ENCODE data around the gene MRPL37.

The MRPL37 gene

GRCh38 chr1:54172614-54173599 lies 27.1 kb upstream of the MRPL37 start:
- H3K4me2 ChIP-seq (ENCODE audit: low read length), result no peak overlapping the region
- H3K9me2 ChIP-seq (replicated peaks; ENCODE audit: control insufficient read depth, low read length), result no peaks in the 10 kb centered on the region
- no peaks in the 10 kb centered on the region for H3K27me3 ChIP-seq (ENCODE audit: control insufficient read depth, low read length)
- no peaks in the 10 kb centered on the region for H3K36me3 ChIP-seq (ENCODE audit: control insufficient read depth, low read length)
- H3F3A ChIP-seq (ENCODE audit: control insufficient read depth, insufficient read depth), result no peaks in the 10 kb centered on the region
- no peaks in the 10 kb centered on the region for H3K9me3 ChIP-seq (ENCODE audit: control insufficient read depth, insufficient read depth, low read length)
- H3K4me1 ChIP-seq (ENCODE audit: control insufficient read depth, low read length), result no peaks in the 10 kb centered on the region
- H3K79me2 ChIP-seq (ENCODE audit: control insufficient read depth, low read length), result no peaks in the 10 kb centered on the region
- H3K4me3 ChIP-seq (ENCODE audit: low read length), result no peak overlapping the region
- TF ChIP-seq CTCF (IDR thresholded peaks at IDR 0.05; ENCODE audit: low read depth, low read length, poor library complexity, severe bottlenecking), result no peak
- no peak for TF ChIP-seq EZH2phosphoT487 (IDR thresholded peaks at IDR 0.05; ENCODE audit: borderline replicate concordance, low read length)
- no peak overlapping the region for H3K27ac ChIP-seq (ENCODE audit: low read depth, low read length)
- no peaks in the 10 kb centered on the region for H4K20me1 ChIP-seq (ENCODE audit: control insufficient read depth, insufficient read depth, low read depth, low read length)

- Histone ChIP-seq H3K9me3 (ENCODE audit: control insufficient read depth, insufficient read depth, low read length) (no peaks in the 10 kb centered on the region), H3F3A (ENCODE audit: control insufficient read depth, insufficient read depth) (no peaks in the 10 kb centered on the region), H3K27ac (ENCODE audit: low read depth, low read length) (no peak overlapping the region), H3K79me2 (ENCODE audit: control insufficient read depth, low read length) (no peaks in the 10 kb centered on the region), H3K36me3 (ENCODE audit: control insufficient read depth, low read length) (no peaks in the 10 kb centered on the region), H3K4me1 (ENCODE audit: control insufficient read depth, low read length) (no peaks in the 10 kb centered on the region), H3K27me3 (ENCODE audit: control insufficient read depth, low read length) (no peaks in the 10 kb centered on the region), H3K4me3 (ENCODE audit: low read length) (no peak overlapping the region), H3K4me2 (ENCODE audit: low read length) (no peak overlapping the region), H3K9me2 (replicated peaks; ENCODE audit: control insufficient read depth, low read length) (no peaks in the 10 kb centered on the region), H4K20me1 (ENCODE audit: control insufficient read depth, insufficient read depth, low read depth, low read length) (no peaks in the 10 kb centered on the region)
- TF ChIP-seq EZH2phosphoT487 (IDR thresholded peaks at IDR 0.05; ENCODE audit: borderline replicate concordance, low read length) (no peak), CTCF (IDR thresholded peaks at IDR 0.05; ENCODE audit: low read depth, low read length, poor library complexity, severe bottlenecking) (no peak)
Measured at GRCh38 chr1:54173681-54174080, 26.3 kb upstream of the MRPL37 start.

GRCh38 chr1:54174106-54174505 lies 25.9 kb upstream of the MRPL37 start:
- H3K4me2 ChIP-seq (ENCODE audit: low read length), result no peak overlapping the region
- no peaks in the 10 kb centered on the region for H3K36me3 ChIP-seq (ENCODE audit: control insufficient read depth, low read length)
- no peaks in the 10 kb centered on the region for H3K79me2 ChIP-seq (ENCODE audit: control insufficient read depth, low read length)
- H3K9me2 ChIP-seq (replicated peaks; ENCODE audit: control insufficient read depth, low read length), result no peaks in the 10 kb centered on the region
- H3K4me3 ChIP-seq (ENCODE audit: low read length), result no peak overlapping the region
- no peaks in the 10 kb centered on the region for H3K4me1 ChIP-seq (ENCODE audit: control insufficient read depth, low read length)
- no peak overlapping the region for H3K27ac ChIP-seq (ENCODE audit: low read depth, low read length)
- H4K20me1 ChIP-seq (ENCODE audit: control insufficient read depth, insufficient read depth, low read depth, low read length), result no peaks in the 10 kb centered on the region
- no peaks in the 10 kb centered on the region for H3K9me3 ChIP-seq (ENCODE audit: control insufficient read depth, insufficient read depth, low read length)
- H3F3A ChIP-seq (ENCODE audit: control insufficient read depth, insufficient read depth), result no peaks in the 10 kb centered on the region
- H3K27me3 ChIP-seq (ENCODE audit: control insufficient read depth, low read length), result no peaks in the 10 kb centered on the region
- TF ChIP-seq EZH2phosphoT487 (IDR thresholded peaks at IDR 0.05; ENCODE audit: borderline replicate concordance, low read length), result no peak
- TF ChIP-seq CTCF (IDR thresholded peaks at IDR 0.05; ENCODE audit: low read depth, low read length, poor library complexity, severe bottlenecking), result no peak
